Activated CD8-positive, alpha-beta memory T cell treated with anti-CD3 and anti-CD28 coated beads, Interleukin-2, amount 50 U/mL, for 1 hour (primary cell): ENCODE results near the gene RET.
"Not testable (repeated sequence)": the region's sequence is repeated elsewhere in the genome, so short reads cannot be mapped to it uniquely, and the experiment has no call there.

Experiments used
- DNase-seq: peaks from one replicate; pipeline ENCODE4 v3.0.0-alpha.2; 2020; ENCODE audit errors: extremely low read depth

RET gene

DNA sequence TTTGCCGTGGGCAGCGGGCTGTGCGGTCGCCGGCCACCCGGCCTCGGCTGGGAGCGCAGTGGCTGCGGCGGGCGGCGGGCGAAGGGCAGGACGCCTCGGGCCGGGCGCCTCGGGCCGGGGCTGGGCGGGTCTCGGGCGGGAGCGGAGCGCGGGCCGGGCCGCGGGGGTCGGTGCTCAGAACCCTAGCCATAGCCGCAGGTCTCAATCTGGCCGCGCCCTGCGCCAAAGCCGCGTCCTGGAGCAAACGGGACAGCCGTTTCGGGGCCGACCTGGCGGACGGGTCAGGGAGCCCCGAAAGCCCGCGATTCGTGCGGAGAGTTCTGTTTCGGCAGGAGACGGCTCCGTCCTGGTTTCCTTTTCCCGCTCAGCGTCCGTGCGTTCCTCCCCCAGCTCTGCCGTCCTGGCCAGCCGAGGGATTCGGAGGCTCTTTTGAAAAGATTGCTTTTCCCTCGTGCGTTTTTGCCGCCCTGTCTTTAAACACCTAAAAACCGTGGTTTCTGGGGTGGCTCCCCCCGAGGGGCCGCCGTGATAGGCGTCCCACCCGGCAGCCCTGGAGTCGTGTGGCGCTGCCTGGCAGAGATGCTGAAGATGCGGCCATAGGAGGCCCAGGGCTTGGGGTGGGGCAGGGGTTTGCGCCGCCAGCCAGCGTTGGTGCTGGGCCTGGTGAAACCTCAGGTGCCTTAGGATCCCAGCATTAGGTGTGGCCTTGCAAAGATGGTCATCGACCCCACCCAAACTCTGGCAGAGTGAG is 727 bp downstream of the RET start:
- DNase-seq, result no peak

GRCh38 chr10:43078175-43078985 is 1.5 kb downstream of the RET start:
- DNase-seq, result no peak

GRCh38 chr10:43078986-43079273 is 2.1 kb downstream of the RET start:
- no peak for DNase-seq

GRCh38 chr10:43079856-43080255 is 3.0 kb downstream of the RET start:
- no peak for DNase-seq

- DNase-seq, result no peak
These were observed 5.2 kb downstream of the RET start for GRCh38 chr10:43082087-43082486.

GRCh38 chr10:43082746-43083145 is 5.9 kb downstream of the RET start:
- no peak for DNase-seq

DNA sequence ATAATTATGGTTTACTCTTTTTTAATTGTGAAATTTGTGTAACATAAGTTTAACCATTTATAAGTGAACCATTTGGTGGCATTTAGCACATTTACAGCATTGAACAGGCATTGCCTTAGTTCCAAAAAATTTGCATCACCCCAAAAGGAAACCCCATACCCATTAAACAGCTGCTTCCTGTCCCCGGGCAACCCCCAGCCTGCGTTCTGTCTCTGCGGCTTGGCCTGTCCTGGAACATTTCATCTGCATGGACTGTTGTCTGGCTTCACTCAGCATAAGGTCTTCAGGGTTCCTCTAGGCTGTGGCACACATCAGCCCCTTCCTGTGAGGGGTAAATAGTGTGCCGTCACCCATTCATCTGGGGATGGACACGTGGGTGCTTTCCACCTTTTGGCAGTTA is 6.9 kb downstream of the RET start:
- DNase-seq, result no peak

- DNase-seq, result no peak
These were observed 7.9 kb downstream of the RET start for GRCh38 chr10:43084812-43085211.

DNA sequence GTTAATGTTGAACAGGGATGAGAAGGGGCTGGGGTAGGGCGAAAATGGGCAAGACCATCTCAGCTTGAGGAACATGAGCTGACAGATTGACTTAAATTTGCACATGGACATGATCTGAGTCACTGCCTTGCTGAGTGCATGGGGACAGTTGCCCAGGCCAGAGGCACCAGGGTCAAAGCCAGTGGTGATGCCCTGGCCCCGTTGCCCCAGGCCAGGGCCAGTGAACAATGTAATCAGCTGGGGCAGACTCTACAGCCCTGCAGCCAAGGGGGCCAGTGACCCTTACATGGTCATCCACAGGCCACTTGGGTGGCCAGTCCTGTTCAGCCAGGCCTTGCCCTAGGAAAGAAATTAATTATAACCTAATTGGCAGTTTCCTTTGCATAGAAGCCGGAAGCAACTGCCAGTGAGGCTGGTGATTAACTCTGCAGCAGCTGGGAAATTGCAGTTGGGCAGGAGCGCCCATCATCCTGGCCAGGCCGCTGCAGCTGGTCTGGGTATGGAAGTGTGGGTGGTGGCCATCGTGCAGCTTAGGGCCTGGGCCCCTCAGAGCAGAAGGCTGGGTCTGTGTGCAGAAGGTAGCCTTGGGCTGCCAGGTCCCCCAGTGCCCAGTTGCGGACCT is 9.6 kb downstream of the RET start:
- DNase-seq, result no peak

DNA sequence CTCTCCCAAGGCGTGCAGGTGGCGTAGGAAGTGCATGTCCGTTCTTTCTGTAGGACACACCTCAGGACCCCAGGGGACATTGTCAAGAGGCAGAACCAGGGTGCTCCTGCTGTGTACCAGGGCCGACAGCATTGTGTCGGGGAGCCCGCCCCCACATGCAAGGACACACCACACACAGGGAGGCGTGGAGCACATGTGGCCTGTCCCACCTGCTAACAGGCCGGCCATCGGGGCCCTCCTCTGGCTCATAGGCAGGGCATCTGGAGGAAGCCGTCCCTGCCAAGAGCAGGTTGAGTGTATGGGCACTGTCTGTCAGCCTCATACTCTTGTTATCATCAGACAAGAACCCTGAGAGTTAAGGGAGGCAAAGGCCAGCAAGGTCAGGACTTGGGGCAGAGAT is 12.7 kb downstream of the RET start:
- no peak for DNase-seq

DNA sequence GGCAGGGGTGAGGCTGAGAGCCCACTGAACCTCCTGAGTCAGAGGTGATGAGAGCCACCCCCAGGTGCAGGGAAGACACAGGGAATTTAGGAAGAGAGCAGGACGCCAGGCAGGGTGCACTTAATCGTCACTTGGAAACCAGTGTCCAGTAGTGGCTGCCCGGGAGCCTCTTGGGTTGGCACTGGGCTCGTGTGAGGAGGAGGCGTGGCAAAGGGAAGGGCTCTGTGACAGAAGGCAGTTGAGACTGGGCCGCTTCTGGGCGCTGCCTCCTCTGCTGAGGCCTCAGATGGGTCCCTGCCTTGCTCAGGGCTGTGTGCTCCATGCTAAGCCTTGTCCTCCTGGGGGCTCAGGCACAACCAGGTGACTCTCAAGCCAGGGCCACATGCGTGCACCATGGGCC is 13.3 kb downstream of the RET start:
- DNase-seq, result no peak

GRCh38 chr10:43090664-43091063 is 13.8 kb downstream of the RET start:
- no peak for DNase-seq

DNA sequence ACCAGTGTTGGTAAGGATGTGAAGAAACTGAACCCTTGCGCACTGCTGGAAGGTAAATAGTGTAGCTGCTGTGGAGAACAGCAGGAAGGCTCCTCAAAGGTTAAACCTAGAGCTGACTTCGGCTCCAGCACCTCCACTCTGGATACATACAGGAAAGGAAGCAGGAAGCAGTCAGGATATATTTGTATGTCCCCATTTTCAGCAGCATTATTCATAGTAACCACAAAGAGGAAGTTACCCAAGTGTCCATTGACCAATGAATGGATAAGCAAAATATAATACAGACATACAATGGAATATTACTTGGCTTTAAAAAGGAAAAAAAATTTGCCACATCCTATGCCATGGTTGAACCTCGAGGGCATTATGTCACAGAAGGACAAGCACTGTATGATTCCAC is 15.0 kb downstream of the RET start:
- DNase-seq, result no peak

DNA sequence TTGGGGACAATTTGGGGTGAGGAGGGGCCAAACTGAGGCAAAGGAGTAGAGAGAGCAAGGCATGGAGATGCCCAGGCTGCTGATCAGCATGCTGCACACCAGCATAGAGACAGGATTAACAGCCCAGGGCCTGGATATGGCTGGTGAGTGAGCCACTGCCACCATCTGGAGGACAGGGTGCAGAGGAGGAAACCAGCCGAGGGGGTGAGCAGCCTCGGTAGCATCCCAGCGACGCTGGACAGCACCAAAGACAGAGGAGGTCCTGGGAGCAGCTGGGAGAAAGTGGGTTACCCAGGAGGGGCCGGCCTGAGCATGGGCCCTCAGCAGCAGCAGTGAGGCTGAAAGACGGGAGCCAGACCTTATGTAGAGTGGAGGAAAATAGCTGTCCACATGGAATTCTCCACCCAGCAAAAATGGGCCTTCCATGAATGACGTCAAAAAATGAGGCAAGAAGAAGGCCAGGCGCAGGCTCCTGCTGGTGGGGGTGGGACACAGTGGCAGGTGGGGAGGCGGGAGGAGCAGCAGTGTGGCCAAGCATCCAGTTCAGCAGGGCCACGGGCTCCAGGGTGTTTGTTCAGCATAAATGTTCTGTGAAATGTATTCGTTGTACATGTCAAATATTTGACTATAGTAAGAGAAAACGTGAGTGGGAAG is 16.7 kb downstream of the RET start:
- DNase-seq, result no peak

- no peak for DNase-seq
These were observed 17.2 kb downstream of the RET start for GRCh38 chr10:43094085-43094484.

GRCh38 chr10:43099339-43099738 is 22.5 kb downstream of the RET start:
- not testable (repeated sequence) for DNase-seq

DNA sequence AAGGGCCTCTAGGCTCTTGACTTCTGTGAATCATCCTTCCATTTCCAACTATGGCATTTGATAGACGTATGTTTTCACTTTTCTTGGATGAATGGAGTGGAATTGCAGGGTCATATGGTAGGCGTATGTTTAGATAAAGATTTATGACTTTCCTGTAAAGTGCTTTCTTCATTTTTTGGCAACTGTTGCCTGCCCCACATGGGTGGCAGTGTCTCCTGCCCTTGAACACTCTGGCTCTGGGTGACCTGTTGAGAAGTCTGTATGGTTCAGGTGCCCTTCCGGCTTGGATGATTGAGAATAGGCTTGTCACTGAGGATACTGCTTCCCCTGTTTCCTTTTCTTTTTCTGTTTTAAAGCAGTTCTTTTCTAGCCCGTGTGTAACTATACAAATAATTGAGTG is 23.1 kb downstream of the RET start:
- no peak for DNase-seq

DNA sequence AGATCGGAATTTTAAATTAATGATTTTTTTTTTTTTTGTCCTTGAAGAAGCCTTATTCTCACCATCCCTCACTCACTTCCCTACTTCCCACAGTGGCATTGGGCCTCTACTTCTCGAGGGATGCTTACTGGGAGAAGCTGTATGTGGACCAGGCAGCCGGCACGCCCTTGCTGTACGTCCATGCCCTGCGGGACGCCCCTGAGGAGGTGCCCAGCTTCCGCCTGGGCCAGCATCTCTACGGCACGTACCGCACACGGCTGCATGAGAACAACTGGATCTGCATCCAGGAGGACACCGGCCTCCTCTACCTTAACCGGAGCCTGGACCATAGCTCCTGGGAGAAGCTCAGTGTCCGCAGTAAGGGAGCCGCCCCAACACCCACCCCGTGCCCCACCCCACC is 23.5 kb downstream of the RET start:
- DNase-seq, result no peak

- no peak for DNase-seq
These were observed 25.4 kb downstream of the RET start for GRCh38 chr10:43102063-43102828.

GRCh38 chr10:43105102-43105955 is 28.5 kb downstream of the RET start:
- peak; percentile 17 for DNase-seq

DNA sequence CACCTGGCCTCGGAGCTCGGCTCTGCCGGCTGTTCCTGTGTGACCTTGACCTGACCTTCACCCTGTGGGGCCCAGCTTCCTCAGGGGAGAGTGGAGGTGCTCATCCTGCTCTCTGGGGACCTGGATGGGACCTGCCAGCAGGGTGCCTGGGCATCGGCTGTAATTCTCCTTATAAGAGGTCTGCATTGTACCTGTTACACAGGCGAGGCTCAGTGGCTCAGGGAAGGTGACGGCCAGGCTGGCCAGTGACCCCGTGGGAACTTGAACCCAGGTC is 29.0 kb downstream of the RET start:
- no peak for DNase-seq
